Measurements from ENCODE around the gene OR2G6.
"Not testable (repeated sequence)": the region's sequence is repeated elsewhere in the genome, so short reads cannot be mapped to it uniquely, and the experiment has no call there.

GRCh38 chr1:248510217-248510616, 2.3 kb downstream of the OR2G6 start:
- TF ChIP-seq CTCF (optimal IDR thresholded peaks at IDR 0.05 in 1 of 3, IDR thresholded peaks at IDR 0.05 in 1 of 3, conservative IDR thresholded peaks at IDR 0.05 in 1 of 3; ENCODE audit: extremely low read depth in 1 of 3, insufficient read depth in 2 of 3, low read length in 3 of 3); EZH2 (IDR thresholded peaks at IDR 0.05; ENCODE audit: low read length): not testable (repeated sequence)

Measured in keratinocyte (primary cell).